SK-N-SH (cell line): Measurements from ENCODE around the gene LGALS3. TPM values are rescaled to one million over a fixed set of nuclear protein-coding genes. Genes with fewer than 3 reads are reported as not detected.

ENCODE experiments used
- CTCF ChIA-PET: fragments of 300-600, 350-600 bp; formaldehyde crosslinking; extraction: SDS; loops from one replicate; lab custom pipeline; 2021; lab: Yijun Ruan, JAX
- POLR2A ChIA-PET: fragments of 350-600 bp; sonication (Branson Sonifier 250); formaldehyde crosslinking; extraction: SDS; loops from one replicate; lab custom pipeline; 2020; ENCODE audit warnings: antibody characterized with exemption, inconsistent platforms; lab: Yijun Ruan, JAX
- DNase-seq: peaks from one replicate; pipeline ENCODE4 v3.0.0; 2012
- H2AFZ ChIP-seq: fragments of 200-600 bp; sonication (generic); 2 replicates; pipeline ENCODE4 v1.8.1; 2016; ENCODE audit warnings: antibody characterized with exemption, mild to moderate bottlenecking, low read depth
- H3F3A ChIP-seq: fragments of 200-600 bp; sonication (generic); replicated peaks from 2 replicates; pipeline ENCODE3; 2016; ENCODE audit warnings: antibody characterized with exemption, mild to moderate bottlenecking; ENCODE audit not compliant: insufficient read depth
- H3K27ac ChIP-seq, 2 experiments: fragments of 200-500 bp in 1 of 2; fragments of 200-600 bp in 1 of 2; sonication (Bioruptor generic) in 1 of 2; sonication (generic), shearing (Covaris generic) in 1 of 2; 2 replicates each; pipeline versions ENCODE4 v1.5.1 to v1.6.1; 2014 to 2016; ENCODE audit warnings: low read depth in 2 of 2, inconsistent platforms in 1 of 2, low read length in 1 of 2, mild to moderate bottlenecking in 1 of 2, mixed read lengths in 1 of 2
- H3K27me3 ChIP-seq: fragments of 200-600 bp; sonication (generic), shearing (Covaris generic); 2 replicates; pipeline ENCODE4 v1.6.1; 2016; ENCODE audit warnings: mixed run types; ENCODE audit not compliant: insufficient read depth
- H3K36me3 ChIP-seq, 2 experiments: fragments of 200-500 bp in 1 of 2; fragments of 200-600 bp in 1 of 2; sonication (Bioruptor generic) in 1 of 2; sonication (generic) in 1 of 2; replicated peaks in 1 of 2; 2 replicates each; pipeline versions ENCODE3 to v1.5.1; 2014 to 2016; ENCODE audit warnings: low read length in 1 of 2, mild to moderate bottlenecking in 1 of 2; ENCODE audit not compliant: insufficient read depth in 2 of 2, control insufficient read depth in 1 of 2
- H3K4me1 ChIP-seq, 2 experiments: fragments of 200-500 bp in 1 of 2; fragments of 200-600 bp in 1 of 2; sonication (Bioruptor generic) in 1 of 2; sonication (generic), shearing (Covaris generic) in 1 of 2; 2 replicates each; pipeline versions ENCODE4 v1.5.1 to v1.6.1; 2014 to 2016; ENCODE audit warnings: low read depth in 1 of 2, low read length in 1 of 2, mixed run types in 1 of 2; ENCODE audit not compliant: insufficient read depth in 2 of 2, control insufficient read depth in 1 of 2
- H3K4me2 ChIP-seq: fragments of 200-600 bp; sonication (generic), shearing (Covaris generic); 2 replicates; pipeline ENCODE4 v1.6.1; 2017; ENCODE audit warnings: mixed run types
- H3K4me3 ChIP-seq, 2 experiments: fragments of 200-500 bp in 1 of 2; fragments of 200-600 bp in 1 of 2; sonication (Bioruptor generic) in 1 of 2; sonication (generic), shearing (Covaris generic) in 1 of 2; 2 replicates each; pipeline versions ENCODE4 v1.5.1 to v1.8.1; 2014 to 2016; ENCODE audit warnings: low read depth in 2 of 2, inconsistent platforms in 1 of 2, low read length in 1 of 2, mild to moderate bottlenecking in 1 of 2, mixed read lengths in 1 of 2, moderate library complexity in 1 of 2
- H3K79me2 ChIP-seq: fragments of 200-600 bp; sonication (generic); 2 replicates; pipeline ENCODE4 v1.8.1; 2017; ENCODE audit warnings: mild to moderate bottlenecking; ENCODE audit not compliant: insufficient read depth
- H3K9ac ChIP-seq: fragments of 200-600 bp; sonication (generic); 2 replicates; pipeline ENCODE4 v1.6.1; 2017; ENCODE audit warnings: mixed run types
- H3K9me2 ChIP-seq: fragments of 200-600 bp; sonication (generic); 2 replicates; pipeline ENCODE4 v1.6.1; 2017; ENCODE audit warnings: mixed run types
- H3K9me3 ChIP-seq: fragments of 200-600 bp; sonication (generic); 2 replicates; pipeline ENCODE4 v1.6.1; 2017; ENCODE audit warnings: mixed run types, mild to moderate bottlenecking, moderate library complexity
- H4K20me1 ChIP-seq: fragments of 200-600 bp; sonication (generic); 2 replicates; pipeline ENCODE4 v1.6.1; 2017; ENCODE audit warnings: mild to moderate bottlenecking, mixed run types; ENCODE audit not compliant: insufficient read depth
- CHD2 ChIP-seq: fragments of 150-350 bp; IDR thresholded peaks from 2 replicates; pipeline ENCODE4 v1.6.1; 2018; ENCODE audit warnings: low read length; ENCODE audit not compliant: partially characterized antibody
- ELF1 ChIP-seq: IDR thresholded peaks from 2 replicates; pipeline ENCODE4 v1.4.0; 2012
- EP300 ChIP-seq, 2 experiments: IDR thresholded peaks; 2 replicates each; pipeline versions ENCODE4 v1.4.0 to v1.6.1; 2012; ENCODE audit warnings: borderline replicate concordance in 1 of 2, low read depth in 1 of 2, low read length in 1 of 2
- EZH2phosphoT487 ChIP-seq: fragments of 200-600 bp; sonication (generic); IDR thresholded peaks from 2 replicates; pipeline ENCODE4 v1.6.1; 2017; ENCODE audit warnings: low read depth, mixed run types, mild to moderate bottlenecking, antibody characterized with exemption, moderate library complexity, borderline replicate concordance
- FOSL2 ChIP-seq: IDR thresholded peaks from 2 replicates; pipeline ENCODE4 v1.4.0; 2012; ENCODE audit warnings: low read depth, mild to moderate bottlenecking, moderate library complexity, borderline replicate concordance
- GATA2 ChIP-seq: sonication (generic); formaldehyde crosslinking; IDR thresholded peaks from 2 replicates; pipeline ENCODE4 v1.5.0; 2020; ENCODE audit warnings: mild to moderate bottlenecking, missing genetic modification reagents
- IRF3 ChIP-seq: fragments of 150-350 bp; IDR thresholded peaks from 2 replicates; pipeline ENCODE4 v1.6.1; 2016; ENCODE audit warnings: mild to moderate bottlenecking, low read depth, low read length
- JUND ChIP-seq: IDR thresholded peaks from 2 replicates; pipeline ENCODE4 v1.4.0; 2012
- MAX ChIP-seq: IDR thresholded peaks from 2 replicates; pipeline ENCODE4 v1.4.0; 2012; ENCODE audit warnings: low read depth
- MEF2A ChIP-seq: IDR thresholded peaks from 2 replicates; pipeline ENCODE4 v1.4.0; 2012; ENCODE audit warnings: low read depth, borderline replicate concordance
- MXI1 ChIP-seq: IDR thresholded peaks from 2 replicates; pipeline ENCODE4 v1.6.1; 2012; ENCODE audit warnings: mild to moderate bottlenecking, low read depth, low read length, improper control_type of control experiment
- POLR2AphosphoS5 ChIP-seq: IDR thresholded peaks from 2 replicates; pipeline ENCODE4 v1.6.1; 2012; ENCODE audit warnings: low read depth, low read length
- SIN3A ChIP-seq: IDR thresholded peaks from 2 replicates; pipeline ENCODE4 v1.6.1; 2012; ENCODE audit warnings: low read depth, mild to moderate bottlenecking, low read length, moderate library complexity, borderline replicate concordance
- TAF1 ChIP-seq: IDR thresholded peaks from 2 replicates; pipeline ENCODE4 v1.6.1; 2012; ENCODE audit warnings: low read depth, mild to moderate bottlenecking, low read length, moderate library complexity, borderline replicate concordance
- TEAD4 ChIP-seq: IDR thresholded peaks from 2 replicates; pipeline ENCODE4 v1.4.0; 2012; ENCODE audit warnings: mild to moderate bottlenecking, borderline replicate concordance; ENCODE audit not compliant: insufficient read depth
- USF1 ChIP-seq: IDR thresholded peaks from 2 replicates; pipeline ENCODE4 v1.4.0; 2012; ENCODE audit warnings: low read depth, borderline replicate concordance
- USF2 ChIP-seq: fragments of 150-350 bp; IDR thresholded peaks from 2 replicates; pipeline ENCODE4 v1.6.1; 2017; ENCODE audit warnings: antibody characterized with exemption, low read length, low read depth, borderline replicate concordance
- YY1 ChIP-seq: IDR thresholded peaks from 2 replicates; pipeline ENCODE4 v1.4.0; 2012; ENCODE audit warnings: low read depth, mild to moderate bottlenecking
- polyA plus RNA-seq, 3 experiments: library from polyadenylated mRNA; depleted of rRNA; stranded (reverse); fragments of >200 nt; gene quantifications; 2 replicates each; pipeline ENCODE4 v1.2.3, GENCODE V29; 2012

The LGALS3 gene
- polyA plus RNA-seq, 1 of the 3 experiments (the other 2 are of a cell fraction), result 59.8 TPM

- Histone ChIP-seq H3K4me2 (no peak overlapping the region), H3K9me3 (no peaks in the 10 kb centered on the region), H4K20me1 (no peaks in the 10 kb centered on the region), H3K36me3 (no peaks in the 10 kb centered on the region), H3K79me2 (no peaks in the 10 kb centered on the region), H3K9me2 (no peaks in the 10 kb centered on the region), H3K27ac (no peak overlapping the region), H2AFZ (no peak overlapping the region), H3K9ac (no peak overlapping the region), H3K27me3 (no peaks in the 10 kb centered on the region), H3K4me1 (no peaks in the 10 kb centered on the region), H3K4me3 (no peak overlapping the region), H3F3A (no peaks in the 10 kb centered on the region)
- no peak for TF ChIP-seq SIN3A
- no peak for TF ChIP-seq CHD2
- TF ChIP-seq MXI1, result no peak
- no peak for TF ChIP-seq USF1
- no peak for TF ChIP-seq TEAD4
- no peak for TF ChIP-seq IRF3
- TF ChIP-seq TAF1, result no peak
- TF ChIP-seq POLR2AphosphoS5, result no peak
- TF ChIP-seq EZH2phosphoT487, result no peak
- TF ChIP-seq GATA2 (CRISPR knock-in tag), result no peak
- TF ChIP-seq EP300 (IDR thresholded peaks at IDR 0.05; ENCODE audit: borderline replicate concordance in 1 of 2, low read depth in 1 of 2, low read length in 1 of 2), result no peak
- TF ChIP-seq MAX, result no peak
- TF ChIP-seq USF2, result no peak
- no peak for TF ChIP-seq MEF2A
- no peak for TF ChIP-seq YY1
- TF ChIP-seq JUND, result no peak
- TF ChIP-seq FOSL2, result no peak
- TF ChIP-seq ELF1, result no peak
- ChIA-PET POLR2A (no interaction called here), CTCF (interaction anchor here (1.7 kb wide), 1 partner anchor 76 kb away, joined by 8 read pairs; no protein-coding TSS in a partner anchor)
- no peak for DNase-seq
These were observed 44.5 kb upstream of the LGALS3 start for GRCh38 chr14:55084401-55085059.
